Measurements from ENCODE around the gene LTBP2. TPM values are rescaled to one million over a fixed set of nuclear protein-coding genes. Genes with fewer than 3 reads are reported as not detected.

The LTBP2 gene
- total RNA-seq, 1 experiment from 2014 or later: 1.5 TPM

DNA sequence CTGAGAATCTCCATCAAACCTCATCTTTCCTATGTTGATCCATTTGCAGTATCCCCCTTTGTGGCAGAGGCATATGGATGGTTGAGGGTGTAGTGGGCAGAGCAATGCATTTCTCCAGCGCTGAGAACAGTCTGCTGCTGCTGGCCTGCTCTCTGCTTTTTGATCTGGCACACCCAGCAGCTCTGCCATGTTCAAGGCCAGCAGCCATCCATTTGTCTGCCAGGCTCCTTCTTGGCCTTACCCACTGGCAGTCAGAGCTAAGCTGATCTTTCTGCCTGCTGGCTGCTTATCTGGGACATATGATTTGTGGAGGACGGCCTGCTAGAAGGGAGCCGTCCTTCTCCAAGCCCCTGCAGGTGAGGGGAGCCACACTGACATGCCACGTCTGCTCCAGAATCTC is 135.9 kb downstream of the LTBP2 start:
- no peak overlapping the region for H3K4me3 ChIP-seq (replicated peaks in 1 of 2; ENCODE audit: low read depth in 1 of 2, low read length in 2 of 2)
- no peak overlapping the region for H2AFZ ChIP-seq (ENCODE audit: low read depth, low read length, poor library complexity, severe bottlenecking)
- peaks cover 0 to 3% of the 10 kb centered on the region in 2 experiments; a peak in 2 of 4 replicates for H3K36me3 ChIP-seq (ENCODE audit: control insufficient read depth in 1 of 2, insufficient read depth in 2 of 2, low read length in 2 of 2)
- H3K9me3 ChIP-seq (ENCODE audit: control insufficient read depth in 1 of 2, insufficient read depth in 1 of 2, low read depth in 1 of 2, low read length in 2 of 2): no peaks in the 10 kb centered on the region
- ATAC-seq (no peak), DNase-seq (ENCODE audit: low read depth, low spot score) (no peak)
- BruUV-seq (replicated peaks): no TSS peak
- H3K79me2 ChIP-seq (ENCODE audit: insufficient read depth, low read length): no peaks in the 10 kb centered on the region
- H3K27ac ChIP-seq (ENCODE audit: low read depth, low read length): no peak overlapping the region
- CTCF ChIA-PET: no interaction called here
- H3K4me1 ChIP-seq (ENCODE audit: control insufficient read depth in 1 of 2, insufficient read depth in 2 of 2, low read length in 2 of 2): no peaks in the 10 kb centered on the region
- no peak overlapping the region for H3K4me2 ChIP-seq (ENCODE audit: low read length)
- TF ChIP-seq SIN3A (IDR thresholded peaks at IDR 0.05; ENCODE audit: low read depth) (no peak), SP1 (IDR thresholded peaks at IDR 0.05; ENCODE audit: low read depth) (no peak), FOSL1 (IDR thresholded peaks at IDR 0.05; ENCODE audit: low read depth) (no peak), EZH2phosphoT487 (IDR thresholded peaks at IDR 0.05; ENCODE audit: borderline replicate concordance) (no peak), ZFX (IDR thresholded peaks at IDR 0.05) (no peak), CEBPB (IDR thresholded peaks at IDR 0.05; ENCODE audit: low read depth) (no peak), ELF1 (IDR thresholded peaks at IDR 0.05; ENCODE audit: borderline replicate concordance, low read depth) (no peak)
- TF ChIP-seq, protein P1, sequence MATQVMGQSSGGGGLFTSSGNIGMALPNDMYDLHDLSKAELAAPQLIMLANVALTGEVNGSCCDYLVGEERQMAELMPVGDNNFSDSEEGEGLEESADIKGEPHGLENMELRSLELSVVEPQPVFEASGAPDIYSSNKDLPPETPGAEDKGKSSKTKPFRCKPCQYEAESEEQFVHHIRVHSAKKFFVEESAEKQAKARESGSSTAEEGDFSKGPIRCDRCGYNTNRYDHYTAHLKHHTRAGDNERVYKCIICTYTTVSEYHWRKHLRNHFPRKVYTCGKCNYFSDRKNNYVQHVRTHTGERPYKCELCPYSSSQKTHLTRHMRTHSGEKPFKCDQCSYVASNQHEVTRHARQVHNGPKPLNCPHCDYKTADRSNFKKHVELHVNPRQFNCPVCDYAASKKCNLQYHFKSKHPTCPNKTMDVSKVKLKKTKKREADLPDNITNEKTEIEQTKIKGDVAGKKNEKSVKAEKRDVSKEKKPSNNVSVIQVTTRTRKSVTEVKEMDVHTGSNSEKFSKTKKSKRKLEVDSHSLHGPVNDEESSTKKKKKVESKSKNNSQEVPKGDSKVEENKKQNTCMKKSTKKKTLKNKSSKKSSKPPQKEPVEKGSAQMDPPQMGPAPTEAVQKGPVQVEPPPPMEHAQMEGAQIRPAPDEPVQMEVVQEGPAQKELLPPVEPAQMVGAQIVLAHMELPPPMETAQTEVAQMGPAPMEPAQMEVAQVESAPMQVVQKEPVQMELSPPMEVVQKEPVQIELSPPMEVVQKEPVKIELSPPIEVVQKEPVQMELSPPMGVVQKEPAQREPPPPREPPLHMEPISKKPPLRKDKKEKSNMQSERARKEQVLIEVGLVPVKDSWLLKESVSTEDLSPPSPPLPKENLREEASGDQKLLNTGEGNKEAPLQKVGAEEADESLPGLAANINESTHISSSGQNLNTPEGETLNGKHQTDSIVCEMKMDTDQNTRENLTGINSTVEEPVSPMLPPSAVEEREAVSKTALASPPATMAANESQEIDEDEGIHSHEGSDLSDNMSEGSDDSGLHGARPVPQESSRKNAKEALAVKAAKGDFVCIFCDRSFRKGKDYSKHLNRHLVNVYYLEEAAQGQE (IDR thresholded peaks at IDR 0.05; ENCODE audit: low read depth): no peak
- TF ChIP-seq, protein P2, sequence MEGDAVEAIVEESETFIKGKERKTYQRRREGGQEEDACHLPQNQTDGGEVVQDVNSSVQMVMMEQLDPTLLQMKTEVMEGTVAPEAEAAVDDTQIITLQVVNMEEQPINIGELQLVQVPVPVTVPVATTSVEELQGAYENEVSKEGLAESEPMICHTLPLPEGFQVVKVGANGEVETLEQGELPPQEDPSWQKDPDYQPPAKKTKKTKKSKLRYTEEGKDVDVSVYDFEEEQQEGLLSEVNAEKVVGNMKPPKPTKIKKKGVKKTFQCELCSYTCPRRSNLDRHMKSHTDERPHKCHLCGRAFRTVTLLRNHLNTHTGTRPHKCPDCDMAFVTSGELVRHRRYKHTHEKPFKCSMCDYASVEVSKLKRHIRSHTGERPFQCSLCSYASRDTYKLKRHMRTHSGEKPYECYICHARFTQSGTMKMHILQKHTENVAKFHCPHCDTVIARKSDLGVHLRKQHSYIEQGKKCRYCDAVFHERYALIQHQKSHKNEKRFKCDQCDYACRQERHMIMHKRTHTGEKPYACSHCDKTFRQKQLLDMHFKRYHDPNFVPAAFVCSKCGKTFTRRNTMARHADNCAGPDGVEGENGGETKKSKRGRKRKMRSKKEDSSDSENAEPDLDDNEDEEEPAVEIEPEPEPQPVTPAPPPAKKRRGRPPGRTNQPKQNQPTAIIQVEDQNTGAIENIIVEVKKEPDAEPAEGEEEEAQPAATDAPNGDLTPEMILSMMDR (IDR thresholded peaks at IDR 0.05 in 2 of 3, conservative IDR thresholded peaks at IDR 0.05 in 1 of 3; ENCODE audit: borderline replicate concordance in 1 of 3, insufficient read depth in 1 of 3, low read depth in 2 of 3, low read length in 2 of 3): no peak
- H4K20me1 ChIP-seq (ENCODE audit: insufficient read depth): no peaks in the 10 kb centered on the region
- intact Hi-C loops (cut with micrococcal nuclease): loop anchor here (10.0 kb wide), 2 partner anchors 151 to 271 kb away; no protein-coding TSS in a partner anchor
- POLR2A ChIA-PET: no interaction called here
- RAD21 ChIA-PET (ENCODE audit: low non-redundant PET in 1 of 2, low total read pairs in 2 of 2, uncharacterized antibody in 2 of 2, unreplicated experiment in 2 of 2): no interaction called here
- no peak overlapping the region for H3K9ac ChIP-seq (ENCODE audit: low read length)
- H3K9me2 ChIP-seq (ENCODE audit: insufficient read depth): no peaks in the 10 kb centered on the region
- no peaks in the 10 kb centered on the region for H3K27me3 ChIP-seq (ENCODE audit: insufficient read depth, low read length)
